ENCODE data around the gene SIX2. TPM values are rescaled to one million over a fixed set of nuclear protein-coding genes. Genes with fewer than 3 reads are reported as not detected.

The SIX2 gene
- total and polyA plus RNA-seq, 2 donors (not counting 1 experiment from before 2014, with no cell fraction given) = 0.03 TPM; not detected in 1

DNA sequence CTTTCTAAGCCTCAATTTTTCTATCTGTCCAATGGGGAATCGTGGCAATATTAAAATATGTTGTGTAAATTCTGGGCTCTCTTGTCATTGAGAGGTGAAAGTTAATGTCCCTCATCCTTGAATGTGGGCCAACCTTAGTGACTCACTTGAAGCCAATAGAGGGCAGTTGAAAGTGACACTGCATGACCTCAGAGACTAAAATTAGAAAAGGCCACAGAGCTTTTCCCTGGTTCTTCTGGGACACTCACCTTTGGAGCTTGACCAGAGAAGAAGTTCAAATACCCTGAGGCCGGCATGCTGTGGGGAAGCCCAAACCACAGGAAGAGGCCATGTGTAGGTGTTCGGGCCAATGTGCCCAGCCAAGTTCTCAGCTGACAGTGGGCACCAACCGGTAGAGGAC is 24.1 kb upstream of the SIX2 start:
- H3K36me3 ChIP-seq (ENCODE audit: control insufficient read depth, insufficient read depth, low read length) = no peaks in the 10 kb centered on the region
- no peak overlapping the region for H3K9ac ChIP-seq (ENCODE audit: insufficient read depth, low read length)
- peaks cover 9% of the 10 kb centered on the region for H3K27me3 ChIP-seq (ENCODE audit: control insufficient read depth, insufficient read depth, low read length)
- H3K27ac ChIP-seq (ENCODE audit: insufficient read depth, low read length) = no peak overlapping the region
- H4K20me1 ChIP-seq (ENCODE audit: control insufficient read depth, extremely low read depth, insufficient read depth, low read length) = no peaks in the 10 kb centered on the region
- H3K4me3 ChIP-seq (replicated peaks in 1 of 4; ENCODE audit: control extremely low read depth in 1 of 4, insufficient read depth in 1 of 4, low read depth in 3 of 4, low read length in 4 of 4) = no peak overlapping the region
- TF ChIP-seq, protein P1, sequence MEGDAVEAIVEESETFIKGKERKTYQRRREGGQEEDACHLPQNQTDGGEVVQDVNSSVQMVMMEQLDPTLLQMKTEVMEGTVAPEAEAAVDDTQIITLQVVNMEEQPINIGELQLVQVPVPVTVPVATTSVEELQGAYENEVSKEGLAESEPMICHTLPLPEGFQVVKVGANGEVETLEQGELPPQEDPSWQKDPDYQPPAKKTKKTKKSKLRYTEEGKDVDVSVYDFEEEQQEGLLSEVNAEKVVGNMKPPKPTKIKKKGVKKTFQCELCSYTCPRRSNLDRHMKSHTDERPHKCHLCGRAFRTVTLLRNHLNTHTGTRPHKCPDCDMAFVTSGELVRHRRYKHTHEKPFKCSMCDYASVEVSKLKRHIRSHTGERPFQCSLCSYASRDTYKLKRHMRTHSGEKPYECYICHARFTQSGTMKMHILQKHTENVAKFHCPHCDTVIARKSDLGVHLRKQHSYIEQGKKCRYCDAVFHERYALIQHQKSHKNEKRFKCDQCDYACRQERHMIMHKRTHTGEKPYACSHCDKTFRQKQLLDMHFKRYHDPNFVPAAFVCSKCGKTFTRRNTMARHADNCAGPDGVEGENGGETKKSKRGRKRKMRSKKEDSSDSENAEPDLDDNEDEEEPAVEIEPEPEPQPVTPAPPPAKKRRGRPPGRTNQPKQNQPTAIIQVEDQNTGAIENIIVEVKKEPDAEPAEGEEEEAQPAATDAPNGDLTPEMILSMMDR (conservative IDR thresholded peaks at IDR 0.05 in 1 of 2, IDR thresholded peaks at IDR 0.05 in 1 of 2; ENCODE audit: low read depth in 1 of 2, low read length in 2 of 2) = no peak
- no peak for TF ChIP-seq EZH2 (IDR thresholded peaks at IDR 0.05; ENCODE audit: low read length, missing control alignments)
- no peak overlapping the region for H3K4me2 ChIP-seq (ENCODE audit: extremely low read depth, insufficient read depth, low read length)
- no peaks in the 10 kb centered on the region for H3K9me3 ChIP-seq (ENCODE audit: control insufficient read depth, insufficient read depth, low read depth, low read length)
- no peaks in the 10 kb centered on the region for H3K79me2 ChIP-seq (ENCODE audit: control insufficient read depth, insufficient read depth, low read length)
- DNase-seq (ENCODE audit: low read depth in 2 of 2) = no peak
- no peak overlapping the region for H2AFZ ChIP-seq (ENCODE audit: low read length)
- no peaks in the 10 kb centered on the region for H3K4me1 ChIP-seq (ENCODE audit: control insufficient read depth, extremely low read depth, insufficient read depth, low read length)

DNA sequence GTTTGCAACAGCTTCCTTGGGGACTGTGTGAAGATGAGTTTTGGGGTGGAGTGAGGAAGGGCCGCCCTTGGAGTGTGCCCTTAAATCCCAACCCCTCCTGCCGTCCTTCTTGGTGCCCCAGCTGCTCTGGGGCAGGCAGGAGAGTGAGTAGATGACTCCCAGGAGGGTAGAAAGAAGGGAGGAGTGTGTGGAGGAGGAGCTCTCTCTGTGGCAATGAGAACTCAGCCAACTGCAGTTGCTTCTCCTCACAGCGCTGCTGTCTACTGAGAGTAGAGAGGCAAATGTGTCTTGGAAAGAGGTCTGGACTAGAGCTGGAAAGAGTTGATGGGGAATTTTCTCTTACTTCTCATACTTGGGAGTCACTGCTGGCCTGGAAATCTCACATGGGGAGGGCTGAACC is 21.8 kb upstream of the SIX2 start:
- Histone ChIP-seq H3K79me2 (ENCODE audit: control insufficient read depth, insufficient read depth, low read length) (no peaks in the 10 kb centered on the region), H4K20me1 (ENCODE audit: control insufficient read depth, extremely low read depth, insufficient read depth, low read length) (no peaks in the 10 kb centered on the region), H3K36me3 (ENCODE audit: control insufficient read depth, insufficient read depth, low read length) (no peaks in the 10 kb centered on the region), H3K4me2 (ENCODE audit: extremely low read depth, insufficient read depth, low read length) (no peak overlapping the region), H2AFZ (ENCODE audit: low read length) (no peak overlapping the region), H3K9ac (ENCODE audit: insufficient read depth, low read length) (no peak overlapping the region), H3K4me1 (ENCODE audit: control insufficient read depth, extremely low read depth, insufficient read depth, low read length) (no peaks in the 10 kb centered on the region), H3K4me3 (replicated peaks in 1 of 4; ENCODE audit: control extremely low read depth in 1 of 4, insufficient read depth in 1 of 4, low read depth in 3 of 4, low read length in 4 of 4) (no peak overlapping the region), H3K27ac (ENCODE audit: insufficient read depth, low read length) (no peak overlapping the region), H3K9me3 (ENCODE audit: control insufficient read depth, insufficient read depth, low read depth, low read length) (no peaks in the 10 kb centered on the region), H3K27me3 (ENCODE audit: control insufficient read depth, insufficient read depth, low read length) (peaks cover 9% of the 10 kb centered on the region)
- DNase-seq (ENCODE audit: low read depth in 2 of 2) = no peak
- TF ChIP-seq, protein P1 (conservative IDR thresholded peaks at IDR 0.05 in 1 of 2, IDR thresholded peaks at IDR 0.05 in 1 of 2; ENCODE audit: low read depth in 1 of 2, low read length in 2 of 2) = no peak
- no peak for TF ChIP-seq EZH2 (IDR thresholded peaks at IDR 0.05; ENCODE audit: low read length, missing control alignments)

DNA sequence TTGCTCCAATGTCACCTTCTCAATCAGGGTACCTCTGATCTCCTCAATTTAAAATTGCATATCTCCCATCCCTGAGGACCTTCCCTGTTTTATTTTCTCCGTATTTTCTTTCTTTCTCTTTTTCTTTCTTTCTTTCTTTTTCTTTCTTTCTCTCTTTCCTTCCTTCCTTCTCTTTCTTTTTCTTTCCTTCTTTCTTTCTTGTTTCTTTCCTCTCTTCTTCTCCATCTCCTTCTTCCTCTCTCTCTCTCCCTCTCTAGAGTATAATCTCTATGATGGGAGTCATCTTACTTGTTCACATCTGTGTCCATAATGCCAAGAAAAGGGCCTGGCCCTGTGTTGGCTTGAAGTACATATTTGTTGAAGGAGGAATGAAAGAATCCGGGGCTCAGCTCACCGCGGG is 21.3 kb upstream of the SIX2 start:
- Histone ChIP-seq H2AFZ (ENCODE audit: low read length) (no peak overlapping the region), H4K20me1 (ENCODE audit: control insufficient read depth, extremely low read depth, insufficient read depth, low read length) (no peaks in the 10 kb centered on the region), H3K9me3 (ENCODE audit: control insufficient read depth, insufficient read depth, low read depth, low read length) (no peaks in the 10 kb centered on the region), H3K36me3 (ENCODE audit: control insufficient read depth, insufficient read depth, low read length) (no peaks in the 10 kb centered on the region), H3K79me2 (ENCODE audit: control insufficient read depth, insufficient read depth, low read length) (no peaks in the 10 kb centered on the region), H3K4me2 (ENCODE audit: extremely low read depth, insufficient read depth, low read length) (no peak overlapping the region), H3K4me1 (ENCODE audit: control insufficient read depth, extremely low read depth, insufficient read depth, low read length) (no peaks in the 10 kb centered on the region), H3K9ac (ENCODE audit: insufficient read depth, low read length) (no peak overlapping the region), H3K27me3 (ENCODE audit: control insufficient read depth, insufficient read depth, low read length) (peaks cover 9% of the 10 kb centered on the region), H3K27ac (ENCODE audit: insufficient read depth, low read length) (no peak overlapping the region), H3K4me3 (replicated peaks in 1 of 4; ENCODE audit: control extremely low read depth in 1 of 4, insufficient read depth in 1 of 4, low read depth in 3 of 4, low read length in 4 of 4) (no peak overlapping the region)
- TF ChIP-seq, protein P1 (conservative IDR thresholded peaks at IDR 0.05 in 1 of 2, IDR thresholded peaks at IDR 0.05 in 1 of 2; ENCODE audit: low read depth in 1 of 2, low read length in 2 of 2) = no peak
- TF ChIP-seq EZH2 (IDR thresholded peaks at IDR 0.05; ENCODE audit: low read length, missing control alignments) = no peak
- no peak for DNase-seq (ENCODE audit: low read depth in 2 of 2)
